T follicular helper cell (primary cell): ENCODE data around the gene PDGFA.

ENCODE experiments used
- DNase-seq: peaks from one replicate; pipeline ENCODE4 v3.0.0-alpha.2; 2020; ENCODE audit warnings: low read depth

Gene PDGFA

GRCh38 chr7:516606-517456 lies 2.8 kb downstream of the PDGFA start:
- no peak for DNase-seq

GRCh38 chr7:516216-516605 lies 3.4 kb downstream of the PDGFA start:
- no peak for DNase-seq

GRCh38 chr7:515628-516027 lies 4.0 kb downstream of the PDGFA start:
- DNase-seq: no peak

- no peak for DNase-seq
Measured at GRCh38 chr7:514651-515598, 4.7 kb downstream of the PDGFA start.

GRCh38 chr7:514242-514641 lies 5.4 kb downstream of the PDGFA start:
- DNase-seq: no peak

GRCh38 chr7:513521-514166 lies 6.0 kb downstream of the PDGFA start:
- no peak for DNase-seq

GRCh38 chr7:512541-513311 lies 6.9 kb downstream of the PDGFA start:
- DNase-seq: no peak

GRCh38 chr7:512146-512510 lies 7.5 kb downstream of the PDGFA start:
- no peak for DNase-seq

- no peak for DNase-seq
Measured at GRCh38 chr7:511476-512145, 8.0 kb downstream of the PDGFA start.

- DNase-seq: no peak
Measured at GRCh38 chr7:510782-511281, 8.8 kb downstream of the PDGFA start.

GRCh38 chr7:510131-510481 lies 9.5 kb downstream of the PDGFA start:
- DNase-seq: no peak

- DNase-seq: no peak
Measured at GRCh38 chr7:509426-510130, 10.1 kb downstream of the PDGFA start.

GRCh38 chr7:508461-509170 lies 11.0 kb downstream of the PDGFA start:
- no peak for DNase-seq

GRCh38 chr7:507623-508300 lies 11.9 kb downstream of the PDGFA start:
- DNase-seq: no peak

- no peak for DNase-seq
Measured at GRCh38 chr7:506921-507622, 12.6 kb downstream of the PDGFA start.

GRCh38 chr7:506391-506831 lies 13.2 kb downstream of the PDGFA start:
- DNase-seq: no peak

- DNase-seq: no peak
Measured at GRCh38 chr7:505171-505570, 14.5 kb downstream of the PDGFA start.
